B cell (primary cell): Measurements from ENCODE around the gene SMIM13.
"Not testable (repeated sequence)": the region's sequence is repeated elsewhere in the genome, so short reads cannot be mapped to it uniquely, and the experiment has no call there.

ENCODE experiments used
- CTCF ChIP-seq: fragments of 200-600 bp; IDR thresholded peaks from one replicate; pipeline ENCODE4 v1.8.0; 2022; ENCODE audit warnings: antibody characterized with exemption, mild to moderate bottlenecking
- EZH2 ChIP-seq: IDR thresholded peaks from 2 replicates; pipeline ENCODE4 v1.6.1; 2012; ENCODE audit warnings: borderline replicate concordance, low read depth, mild to moderate bottlenecking, moderate library complexity, low read length; ENCODE audit not compliant: insufficient read depth, poor library complexity, severe bottlenecking

GRCh38 chr6:11087141-11087812 lies 6.4 kb upstream of the SMIM13 start:
- not testable (repeated sequence) for TF ChIP-seq EZH2, CTCF
